K562 (cell line): ENCODE measurements around the gene USP9Y. TPM values are rescaled to one million over a fixed set of nuclear protein-coding genes. Genes with fewer than 3 reads are reported as not detected.

Experiments
- E4F1 ChIP-seq: fragments of 250-450 bp; sonication (Bioruptor Pico); IDR thresholded peaks from 2 replicates; pipeline ENCODE4 v1.5.0; 2021; ENCODE audit warnings: mild to moderate bottlenecking, borderline replicate concordance
- RB1 ChIP-seq: fragments of 450-650 bp; IDR thresholded peaks from 2 replicates; pipeline ENCODE4 v1.6.1; 2017; ENCODE audit warnings: low read depth, mild to moderate bottlenecking
- TEAD4 ChIP-seq, 2 experiments: sonication (generic) in 1 of 2; formaldehyde crosslinking in 1 of 2; IDR thresholded peaks; 2 replicates each; pipeline versions ENCODE4 v1.6.1 to v1.8.0; 2012 to 2022; ENCODE audit warnings: borderline replicate concordance in 1 of 2, inconsistent platforms in 1 of 2, low read length in 1 of 2, mild to moderate bottlenecking in 1 of 2, missing genetic modification reagents in 1 of 2
- ZBTB11 ChIP-seq, 3 experiments: fragments of 200-800 bp in 1 of 3; fragments of 250-450 bp in 1 of 3; fragments of 450-650 bp in 1 of 3; sonication (Bioruptor Pico) in 1 of 3; sonication (Bioruptor generic) in 1 of 3; formaldehyde crosslinking in 1 of 3; IDR thresholded peaks; 2 replicates each; pipeline versions ENCODE4 v1.6.1 to v1.8.0; 2016 to 2022; ENCODE audit warnings: mild to moderate bottlenecking in 2 of 3, missing genetic modification characterization in 2 of 3, missing compliant biosample characterization in 1 of 3, moderate library complexity in 1 of 3
- ZNF280A ChIP-seq: fragments of 450-650 bp; IDR thresholded peaks from 2 replicates; pipeline ENCODE4 v1.6.1; 2018; ENCODE audit warnings: mild to moderate bottlenecking, low read depth; ENCODE audit not compliant: partially characterized antibody
- ZNF76 ChIP-seq: fragments of 250-450 bp; sonication (Bioruptor Pico); IDR thresholded peaks from 2 replicates; pipeline ENCODE4 v1.4.0; 2020; ENCODE audit warnings: mild to moderate bottlenecking, moderate library complexity, borderline replicate concordance
- polyA plus RNA-seq, 8 experiments: library from polyadenylated mRNA; depleted of rRNA in 4 of 8; stranded (reverse) in 5 of 8; unstranded in 3 of 8; fragments of >200 nt; fragmentation: Nextera tagmentation in 2 of 8; fragmentation: Illumina TruSeq in 1 of 8; extraction: Ambion mirVana in 2 of 8; extraction: Trizol in 1 of 8; gene quantifications; 2 replicates each; pipeline versions ENCODE4 v1.2.1 to v1.2.3, GENCODE V29; 2011 to 2014; ENCODE audit warnings: inconsistent platforms in 1 of 8, missing spikeins in 1 of 8
- total RNA-seq, 7 experiments: library from RNA; depleted of rRNA in 6 of 7; stranded (reverse); fragments of >200 nt in 6 of 7; fragmentation: Illumina TruSeq in 2 of 7; extraction: Trizol in 2 of 7; gene quantifications; 2 replicates each; pipeline versions ENCODE4 v1.2.1 to v1.2.3, GENCODE V29; 2011 to 2021; ENCODE audit warnings: low replicate concordance in 1 of 7
- TF ChIP-seq, protein P1 (sequence below): IDR thresholded peaks from 2 replicates; pipeline ENCODE4 v1.6.1; 2012; ENCODE audit warnings: low read depth, low read length, improper control_type of control experiment, borderline replicate concordance
- TF ChIP-seq, protein P2 (sequence below): fragments of 150-350 bp; IDR thresholded peaks from 2 replicates; pipeline ENCODE4 v1.6.1; 2014; ENCODE audit warnings: low read depth, mild to moderate bottlenecking, low read length, borderline replicate concordance

The USP9Y gene
- total and polyA plus RNA-seq, 9 of the 15 experiments (the other 6 are each of a cell fraction or from before 2014, with no cell fraction given), result 0.13 TPM; not detected in 8

DNA sequence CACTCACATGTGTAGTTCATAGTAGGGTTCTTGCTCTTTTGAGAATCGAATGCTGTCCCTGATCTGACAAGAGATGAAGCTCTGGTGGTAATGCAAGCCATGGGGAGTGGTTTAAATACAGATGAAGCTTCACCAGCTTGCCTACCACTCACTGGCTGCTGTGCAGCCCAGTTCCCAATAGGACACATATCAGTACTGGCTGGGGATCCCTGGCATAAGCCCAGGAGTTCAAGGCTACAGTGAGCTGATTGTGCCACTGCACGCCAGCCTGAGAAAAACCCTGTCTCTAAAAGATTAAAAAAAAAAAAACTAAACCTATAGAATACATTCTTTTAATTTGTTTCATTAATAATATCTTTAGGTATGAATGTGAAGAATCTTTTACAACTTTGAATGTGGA lies 136.5 kb downstream of the USP9Y start (continued):
- TF ChIP-seq, protein P1, sequence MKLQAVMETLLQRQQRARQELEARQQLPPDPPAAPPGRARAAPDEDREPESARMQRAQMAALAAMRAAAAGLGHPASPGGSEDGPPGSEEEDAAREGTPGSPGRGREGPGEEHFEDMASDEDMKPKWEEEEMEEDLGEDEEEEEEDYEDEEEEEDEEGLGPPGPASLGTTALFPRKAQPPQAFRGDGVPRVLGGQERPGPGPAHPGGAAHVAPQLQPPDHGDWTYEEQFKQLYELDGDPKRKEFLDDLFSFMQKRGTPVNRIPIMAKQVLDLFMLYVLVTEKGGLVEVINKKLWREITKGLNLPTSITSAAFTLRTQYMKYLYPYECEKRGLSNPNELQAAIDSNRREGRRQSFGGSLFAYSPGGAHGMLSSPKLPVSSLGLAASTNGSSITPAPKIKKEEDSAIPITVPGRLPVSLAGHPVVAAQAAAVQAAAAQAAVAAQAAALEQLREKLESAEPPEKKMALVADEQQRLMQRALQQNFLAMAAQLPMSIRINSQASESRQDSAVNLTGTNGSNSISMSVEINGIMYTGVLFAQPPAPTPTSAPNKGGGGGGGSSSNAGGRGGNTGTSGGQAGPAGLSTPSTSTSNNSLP, result no peak
- TF ChIP-seq E4F1 (no peak), RB1 (no peak), ZBTB11 (CRISPR knock-in tag; IDR thresholded peaks at IDR 0.05) (no peak), TEAD4 (IDR thresholded peaks at IDR 0.05; ENCODE audit: low read length) (no peak), TEAD4 (CRISPR knock-in tag; IDR thresholded peaks at IDR 0.05; ENCODE audit: borderline replicate concordance) (no peak), ZNF76 (CRISPR knock-in tag) (no peak), ZNF280A (no peak)
- TF ChIP-seq, protein P2, sequence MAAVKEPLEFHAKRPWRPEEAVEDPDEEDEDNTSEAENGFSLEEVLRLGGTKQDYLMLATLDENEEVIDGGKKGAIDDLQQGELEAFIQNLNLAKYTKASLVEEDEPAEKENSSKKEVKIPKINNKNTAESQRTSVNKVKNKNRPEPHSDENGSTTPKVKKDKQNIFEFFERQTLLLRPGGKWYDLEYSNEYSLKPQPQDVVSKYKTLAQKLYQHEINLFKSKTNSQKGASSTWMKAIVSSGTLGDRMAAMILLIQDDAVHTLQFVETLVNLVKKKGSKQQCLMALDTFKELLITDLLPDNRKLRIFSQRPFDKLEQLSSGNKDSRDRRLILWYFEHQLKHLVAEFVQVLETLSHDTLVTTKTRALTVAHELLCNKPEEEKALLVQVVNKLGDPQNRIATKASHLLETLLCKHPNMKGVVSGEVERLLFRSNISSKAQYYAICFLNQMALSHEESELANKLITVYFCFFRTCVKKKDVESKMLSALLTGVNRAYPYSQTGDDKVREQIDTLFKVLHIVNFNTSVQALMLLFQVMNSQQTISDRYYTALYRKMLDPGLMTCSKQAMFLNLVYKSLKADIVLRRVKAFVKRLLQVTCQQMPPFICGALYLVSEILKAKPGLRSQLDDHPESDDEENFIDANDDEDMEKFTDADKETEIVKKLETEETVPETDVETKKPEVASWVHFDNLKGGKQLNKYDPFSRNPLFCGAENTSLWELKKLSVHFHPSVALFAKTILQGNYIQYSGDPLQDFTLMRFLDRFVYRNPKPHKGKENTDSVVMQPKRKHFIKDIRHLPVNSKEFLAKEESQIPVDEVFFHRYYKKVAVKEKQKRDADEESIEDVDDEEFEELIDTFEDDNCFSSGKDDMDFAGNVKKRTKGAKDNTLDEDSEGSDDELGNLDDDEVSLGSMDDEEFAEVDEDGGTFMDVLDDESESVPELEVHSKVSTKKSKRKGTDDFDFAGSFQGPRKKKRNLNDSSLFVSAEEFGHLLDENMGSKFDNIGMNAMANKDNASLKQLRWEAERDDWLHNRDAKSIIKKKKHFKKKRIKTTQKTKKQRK, result no peak
